ENCODE results near the gene UBE2E1. TPM values are rescaled to one million over a fixed set of nuclear protein-coding genes. Genes with fewer than 3 reads are reported as not detected.

UBE2E1 gene
- total and polyA plus RNA-seq, 11 donors = 43.7 to 97.1 (median 65.0) TPM

- intact Hi-C loops (cut with DNase I) = no loop called here
Measured at GRCh38 chr3:23863060-23863459, 57.3 kb downstream of the UBE2E1 start.

DNA sequence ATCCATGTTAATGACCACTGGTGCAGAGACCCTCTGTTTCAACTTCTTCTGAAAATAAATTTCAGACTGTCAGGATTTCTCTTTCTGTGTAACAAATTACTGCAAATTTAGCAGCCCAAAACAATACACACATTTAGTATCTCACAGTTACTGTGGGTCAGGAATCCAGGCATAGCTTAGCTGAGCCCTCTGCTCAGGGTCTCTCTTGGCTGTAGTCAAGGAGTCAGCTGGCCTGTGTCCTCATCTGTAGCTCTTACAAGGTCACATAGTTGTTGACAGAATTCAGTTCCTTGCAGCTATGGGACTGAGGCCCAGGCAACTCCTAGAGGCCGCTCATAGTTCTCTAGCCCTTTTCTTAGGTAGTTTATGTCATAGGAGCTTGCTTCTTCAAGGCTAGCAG is 59.2 kb downstream of the UBE2E1 start:
- H3K27me3 ChIP-seq = no peaks in the 10 kb centered on the region
- DNase-seq (peak in 1 of 5 donors; percentile 46), ATAC-seq (peak; percentile 59 to 83 (median 75))
- intact Hi-C loops (cut with DNase I) = loop anchor here in 1 of 10 donors (5.0 kb wide), 1 partner anchor 58 kb away; the partner anchor contains the start of gene UBE2E1
- TF ChIP-seq POLR2A (IDR thresholded peaks at IDR 0.05) (no peak), CTCF (IDR thresholded peaks at IDR 0.05) (no peak)
- no peaks in the 10 kb centered on the region for H3K9me3 ChIP-seq
- H3K4me1 ChIP-seq = peaks cover 11 to 63% (median 48%) of the 10 kb centered on the region in 12 donors
- H3K36me3 ChIP-seq = peaks cover 0 to 9% (median 0%) of the 10 kb centered on the region in 9 donors
- no peak overlapping the region for H3K4me3 ChIP-seq
- H3K27ac ChIP-seq = peak overlapping the region in 9 of 12 donors; percentile 12 to 72 (median 53)
- 18 to 67% (median 44%) methylated on average over 1 of the region's 1 CpG for WGBS, 4 donors

More at GRCh38 chr3:23863060-23863459, 57.3 kb downstream of the UBE2E1 start:
- no peak for DNase-seq
- Histone ChIP-seq H3K27me3 (no peaks in the 10 kb centered on the region), H3K4me3 (no peak overlapping the region), H3K4me1 (peaks cover 11 to 67% (median 56%) of the 10 kb centered on the region in 12 donors), H3K27ac (no peak overlapping the region), H3K9me3 (no peaks in the 10 kb centered on the region), H3K36me3 (peaks cover 0 to 9% (median 0%) of the 10 kb centered on the region in 9 donors)
- TF ChIP-seq CTCF (IDR thresholded peaks at IDR 0.05) = no peak
- no peak for TF ChIP-seq POLR2A (IDR thresholded peaks at IDR 0.05)
- 66 to 88% (median 78%) methylated on average over 1 of the region's 1 CpG for WGBS, 4 donors
- ATAC-seq = no peak

DNA sequence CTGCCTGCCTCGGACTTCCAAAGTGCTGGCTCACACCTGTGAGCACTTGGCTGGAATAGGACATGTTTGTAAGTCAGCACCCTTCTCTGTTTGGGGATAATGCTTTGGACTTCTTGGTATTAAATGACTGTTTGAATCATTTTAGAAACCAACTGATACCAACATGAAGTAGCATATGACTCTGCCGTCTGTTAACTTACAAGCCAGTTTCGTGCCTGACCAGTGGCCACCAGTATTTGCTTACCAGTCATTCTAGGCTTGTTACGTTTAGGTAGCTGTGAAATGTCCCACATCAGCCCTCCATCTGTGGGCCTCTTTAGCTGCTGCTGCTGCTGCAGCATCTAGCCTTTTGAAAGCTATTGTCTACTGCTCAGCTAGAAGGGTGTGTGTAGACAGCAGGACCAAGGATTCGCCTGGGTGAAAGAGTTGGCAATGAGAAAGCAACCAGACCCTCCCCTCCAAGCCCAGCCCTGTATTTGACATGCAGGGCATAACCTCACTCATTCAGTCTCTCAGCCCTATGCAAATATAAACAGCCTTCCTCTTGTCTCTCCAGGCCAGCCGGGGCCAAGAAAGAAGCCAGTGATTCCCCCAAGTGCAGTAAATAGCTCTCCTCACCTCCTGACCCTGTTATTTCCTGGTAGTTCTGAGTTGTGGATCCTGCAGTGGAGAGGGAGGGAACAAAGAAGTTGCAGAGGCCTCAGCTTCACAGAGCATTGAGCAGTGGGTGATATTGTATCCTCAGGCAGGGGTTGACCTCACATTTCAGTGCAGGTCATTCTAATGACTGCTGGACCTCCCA is 60.0 kb downstream of the UBE2E1 start:
- 28 to 42% (median 37%) methylated on average over 5 to 6 of the region's 6 CpGs for WGBS, 4 donors

More for the DNA sequence above, 60.0 kb downstream of the UBE2E1 start:
- no peaks in the 10 kb centered on the region for H3K9me3 ChIP-seq
- H3K36me3 ChIP-seq = peaks cover 0 to 9% (median 0%) of the 10 kb centered on the region in 9 donors
- DNase-seq (peak in 2 of 5 donors; percentile 30 to 47), ATAC-seq (peak in 3 of 4 donors; percentile 43 to 45 (median 44))
- no peaks in the 10 kb centered on the region for H3K27me3 ChIP-seq
- peak overlapping the region in 10 of 12 donors; percentile 12 to 72 (median 50) for H3K27ac ChIP-seq
- intact Hi-C loops (cut with DNase I) = loop anchor here in 1 of 10 donors (5.0 kb wide), 1 partner anchor 58 kb away; the partner anchor contains the start of gene UBE2E1
- no peak overlapping the region for H3K4me3 ChIP-seq
- TF ChIP-seq CTCF (IDR thresholded peaks at IDR 0.05) = no peak
- no peak for TF ChIP-seq POLR2A (IDR thresholded peaks at IDR 0.05)
- peaks cover 11 to 62% (median 45%) of the 10 kb centered on the region in 12 donors for H3K4me1 ChIP-seq
